Measurements from ENCODE around the gene SAFB. TPM values are rescaled to one million over a fixed set of nuclear protein-coding genes. Genes with fewer than 3 reads are reported as not detected.

Gene SAFB
- total RNA-seq, 1 experiment from 2014 or later, result 83.0 TPM

DNA sequence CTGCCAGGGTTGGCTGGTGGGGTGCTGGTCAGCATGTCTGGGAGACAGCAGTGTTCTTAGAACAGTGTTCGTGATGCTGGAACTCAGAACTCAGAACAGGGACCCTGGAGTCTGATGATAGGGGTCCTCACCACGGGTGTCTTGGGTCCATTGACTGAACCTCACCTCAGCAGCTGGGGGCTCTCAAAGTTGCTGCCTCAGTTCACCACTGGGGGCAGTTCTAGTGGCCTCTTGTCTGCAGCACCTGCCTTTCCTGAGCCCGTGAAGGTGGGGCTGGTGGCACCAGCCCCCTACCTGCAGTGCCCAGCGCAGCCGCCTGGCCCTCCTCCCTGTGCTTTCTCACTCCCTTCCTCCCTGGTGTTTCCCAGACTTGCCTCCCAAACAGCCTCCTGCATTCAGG lies 28.5 kb downstream of the SAFB start:
- H3K27ac ChIP-seq (ENCODE audit: low read length), result no peak overlapping the region
- in situ Hi-C loops (cut with HindIII; ENCODE audit: low pct_unique_long_range_greater_than_20kb, low sequenced_read_pairs), result no loop called here
- ATAC-seq (no peak), DNase-seq (ENCODE audit: low read depth, low spot score) (no peak)
- POLR2A ChIA-PET, result no interaction called here
- BruUV-seq (replicated peaks), result no TSS peak
- CTCF ChIA-PET, result interaction anchor here (0.7 kb wide), 1 partner anchor 33 kb away, joined by 3 read pairs; no protein-coding TSS in a partner anchor
- no peaks in the 10 kb centered on the region for H3K9me3 ChIP-seq (ENCODE audit: control insufficient read depth, insufficient read depth, low read depth, low read length)
- intact Hi-C loops (cut with micrococcal nuclease; ENCODE audit: unreplicated experiment), result no loop called here
- peaks cover 24% of the 10 kb centered on the region for H3K36me3 ChIP-seq (ENCODE audit: control insufficient read depth, insufficient read depth, low read length)
- H3K4me3 ChIP-seq (ENCODE audit: low read depth in 2 of 2, low read length in 2 of 2), result no peak overlapping the region
- no peak for TF ChIP-seq TCF7L2 (IDR thresholded peaks at IDR 0.05; ENCODE audit: low read depth, low read length)
- TF ChIP-seq SIN3A (IDR thresholded peaks at IDR 0.05; ENCODE audit: borderline replicate concordance, insufficient read depth, low read depth, low read length), result no peak
- TF ChIP-seq POLR2AphosphoS5 (IDR thresholded peaks at IDR 0.05; ENCODE audit: low read depth, low read length), result no peak
- TF ChIP-seq, protein P1, sequence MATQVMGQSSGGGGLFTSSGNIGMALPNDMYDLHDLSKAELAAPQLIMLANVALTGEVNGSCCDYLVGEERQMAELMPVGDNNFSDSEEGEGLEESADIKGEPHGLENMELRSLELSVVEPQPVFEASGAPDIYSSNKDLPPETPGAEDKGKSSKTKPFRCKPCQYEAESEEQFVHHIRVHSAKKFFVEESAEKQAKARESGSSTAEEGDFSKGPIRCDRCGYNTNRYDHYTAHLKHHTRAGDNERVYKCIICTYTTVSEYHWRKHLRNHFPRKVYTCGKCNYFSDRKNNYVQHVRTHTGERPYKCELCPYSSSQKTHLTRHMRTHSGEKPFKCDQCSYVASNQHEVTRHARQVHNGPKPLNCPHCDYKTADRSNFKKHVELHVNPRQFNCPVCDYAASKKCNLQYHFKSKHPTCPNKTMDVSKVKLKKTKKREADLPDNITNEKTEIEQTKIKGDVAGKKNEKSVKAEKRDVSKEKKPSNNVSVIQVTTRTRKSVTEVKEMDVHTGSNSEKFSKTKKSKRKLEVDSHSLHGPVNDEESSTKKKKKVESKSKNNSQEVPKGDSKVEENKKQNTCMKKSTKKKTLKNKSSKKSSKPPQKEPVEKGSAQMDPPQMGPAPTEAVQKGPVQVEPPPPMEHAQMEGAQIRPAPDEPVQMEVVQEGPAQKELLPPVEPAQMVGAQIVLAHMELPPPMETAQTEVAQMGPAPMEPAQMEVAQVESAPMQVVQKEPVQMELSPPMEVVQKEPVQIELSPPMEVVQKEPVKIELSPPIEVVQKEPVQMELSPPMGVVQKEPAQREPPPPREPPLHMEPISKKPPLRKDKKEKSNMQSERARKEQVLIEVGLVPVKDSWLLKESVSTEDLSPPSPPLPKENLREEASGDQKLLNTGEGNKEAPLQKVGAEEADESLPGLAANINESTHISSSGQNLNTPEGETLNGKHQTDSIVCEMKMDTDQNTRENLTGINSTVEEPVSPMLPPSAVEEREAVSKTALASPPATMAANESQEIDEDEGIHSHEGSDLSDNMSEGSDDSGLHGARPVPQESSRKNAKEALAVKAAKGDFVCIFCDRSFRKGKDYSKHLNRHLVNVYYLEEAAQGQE (IDR thresholded peaks at IDR 0.05; ENCODE audit: insufficient read depth in 1 of 2, low read depth in 2 of 2, low read length in 1 of 2), result no peak
- TF ChIP-seq, protein P2, sequence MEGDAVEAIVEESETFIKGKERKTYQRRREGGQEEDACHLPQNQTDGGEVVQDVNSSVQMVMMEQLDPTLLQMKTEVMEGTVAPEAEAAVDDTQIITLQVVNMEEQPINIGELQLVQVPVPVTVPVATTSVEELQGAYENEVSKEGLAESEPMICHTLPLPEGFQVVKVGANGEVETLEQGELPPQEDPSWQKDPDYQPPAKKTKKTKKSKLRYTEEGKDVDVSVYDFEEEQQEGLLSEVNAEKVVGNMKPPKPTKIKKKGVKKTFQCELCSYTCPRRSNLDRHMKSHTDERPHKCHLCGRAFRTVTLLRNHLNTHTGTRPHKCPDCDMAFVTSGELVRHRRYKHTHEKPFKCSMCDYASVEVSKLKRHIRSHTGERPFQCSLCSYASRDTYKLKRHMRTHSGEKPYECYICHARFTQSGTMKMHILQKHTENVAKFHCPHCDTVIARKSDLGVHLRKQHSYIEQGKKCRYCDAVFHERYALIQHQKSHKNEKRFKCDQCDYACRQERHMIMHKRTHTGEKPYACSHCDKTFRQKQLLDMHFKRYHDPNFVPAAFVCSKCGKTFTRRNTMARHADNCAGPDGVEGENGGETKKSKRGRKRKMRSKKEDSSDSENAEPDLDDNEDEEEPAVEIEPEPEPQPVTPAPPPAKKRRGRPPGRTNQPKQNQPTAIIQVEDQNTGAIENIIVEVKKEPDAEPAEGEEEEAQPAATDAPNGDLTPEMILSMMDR (IDR thresholded peaks at IDR 0.05), result no peak
- H3K27me3 ChIP-seq (ENCODE audit: control insufficient read depth, insufficient read depth, low read length), result no peaks in the 10 kb centered on the region
- H3K4me1 ChIP-seq (ENCODE audit: control insufficient read depth, insufficient read depth, low read length), result no peaks in the 10 kb centered on the region

DNA sequence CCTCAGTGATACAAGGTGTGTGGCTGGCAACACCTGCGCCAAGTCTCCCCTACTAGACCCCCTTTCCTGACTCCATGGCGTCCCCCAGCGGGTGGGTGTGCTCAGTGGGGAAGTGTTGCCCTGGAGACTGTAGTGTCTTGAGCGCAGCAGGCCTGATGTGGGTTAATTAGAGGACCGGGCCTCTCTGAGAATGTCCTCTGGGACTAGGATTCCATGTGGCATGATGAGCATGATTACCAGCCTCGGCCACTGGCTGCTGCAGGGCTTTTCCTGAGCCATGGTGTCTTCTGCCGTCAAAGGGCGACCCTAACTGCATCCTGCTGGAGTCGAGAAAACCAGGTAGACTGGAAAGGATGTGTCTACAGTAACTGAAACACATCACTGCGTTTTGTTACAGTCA lies 29.4 kb downstream of the SAFB start:
- Histone ChIP-seq H3K36me3 (ENCODE audit: control insufficient read depth, insufficient read depth, low read length) (peaks cover 23% of the 10 kb centered on the region), H3K9me3 (ENCODE audit: control insufficient read depth, insufficient read depth, low read depth, low read length) (no peaks in the 10 kb centered on the region), H3K27ac (ENCODE audit: low read length) (no peak overlapping the region), H3K4me1 (ENCODE audit: control insufficient read depth, insufficient read depth, low read length) (no peaks in the 10 kb centered on the region), H3K27me3 (ENCODE audit: control insufficient read depth, insufficient read depth, low read length) (no peaks in the 10 kb centered on the region), H3K4me3 (ENCODE audit: low read depth in 2 of 2, low read length in 2 of 2) (no peak overlapping the region)
- BruUV-seq (replicated peaks), result no TSS peak
- TF ChIP-seq, protein P2 (IDR thresholded peaks at IDR 0.05), result no peak
- TF ChIP-seq TCF7L2 (IDR thresholded peaks at IDR 0.05; ENCODE audit: low read depth, low read length) (no peak), SIN3A (IDR thresholded peaks at IDR 0.05; ENCODE audit: borderline replicate concordance, insufficient read depth, low read depth, low read length) (no peak), POLR2AphosphoS5 (IDR thresholded peaks at IDR 0.05; ENCODE audit: low read depth, low read length) (no peak)
- TF ChIP-seq, protein P1 (IDR thresholded peaks at IDR 0.05; ENCODE audit: insufficient read depth in 1 of 2, low read depth in 2 of 2, low read length in 1 of 2), result no peak
- ChIA-PET CTCF (no interaction called here), POLR2A (no interaction called here)
- intact Hi-C loops (cut with micrococcal nuclease; ENCODE audit: unreplicated experiment) (no loop called here), in situ Hi-C loops (cut with HindIII; ENCODE audit: low pct_unique_long_range_greater_than_20kb, low sequenced_read_pairs) (no loop called here)
- ATAC-seq (no peak), DNase-seq (ENCODE audit: low read depth, low spot score) (no peak)

Measured in Panc1 (cell line).